Gastrocnemius medialis (tissue), 4 donors: ENCODE results near the gene YPEL2.
"Not testable (repeated sequence)": the region's sequence is repeated elsewhere in the genome, so short reads cannot be mapped to it uniquely, and the experiment has no call there.

ENCODE experiments used
- POLR2A ChIP-seq, 2 donors: fragments of 450-650 bp; IDR thresholded peaks; one replicate each; pipeline ENCODE4 v1.6.1; 2017; ENCODE audit warnings: antibody characterized with exemption in 2 of 2, mild to moderate bottlenecking in 2 of 2, moderate library complexity in 2 of 2
- TF ChIP-seq, protein P1 (sequence below), 5 experiments: fragments of 450-650 bp in 3 of 5; fragments of 200-600 bp in 2 of 5; sonication (generic) in 2 of 5; IDR thresholded peaks in 4 of 5; conservative IDR thresholded peaks in 1 of 5; 1 replicate in 4 of 5; 2 replicates in 1 of 5; pipeline ENCODE4 v1.5.1; 2016 to 2019; ENCODE audit warnings: antibody characterized with exemption in 5 of 5, mild to moderate bottlenecking in 3 of 5, moderate library complexity in 3 of 5

DNA sequence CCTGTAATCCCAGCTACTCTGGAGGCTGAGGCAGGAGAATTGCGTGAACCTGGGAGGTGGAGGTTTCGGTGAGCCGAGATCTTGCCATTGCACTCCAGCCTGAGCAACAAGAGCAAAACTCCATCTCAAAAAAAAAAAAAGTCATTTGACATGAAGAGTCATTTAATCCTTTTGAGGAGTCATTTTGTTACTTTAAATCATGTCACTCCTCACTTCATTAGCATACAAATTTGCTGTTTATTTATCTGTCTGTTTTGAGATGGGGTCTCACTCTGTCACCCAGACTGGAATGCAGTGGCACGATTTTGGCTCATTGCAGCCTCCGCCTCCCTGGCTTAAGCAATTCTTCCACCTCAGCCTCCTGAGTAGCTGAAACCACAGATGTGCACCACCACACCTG is 81.0 kb downstream of the YPEL2 start:
- TF ChIP-seq, protein P1, sequence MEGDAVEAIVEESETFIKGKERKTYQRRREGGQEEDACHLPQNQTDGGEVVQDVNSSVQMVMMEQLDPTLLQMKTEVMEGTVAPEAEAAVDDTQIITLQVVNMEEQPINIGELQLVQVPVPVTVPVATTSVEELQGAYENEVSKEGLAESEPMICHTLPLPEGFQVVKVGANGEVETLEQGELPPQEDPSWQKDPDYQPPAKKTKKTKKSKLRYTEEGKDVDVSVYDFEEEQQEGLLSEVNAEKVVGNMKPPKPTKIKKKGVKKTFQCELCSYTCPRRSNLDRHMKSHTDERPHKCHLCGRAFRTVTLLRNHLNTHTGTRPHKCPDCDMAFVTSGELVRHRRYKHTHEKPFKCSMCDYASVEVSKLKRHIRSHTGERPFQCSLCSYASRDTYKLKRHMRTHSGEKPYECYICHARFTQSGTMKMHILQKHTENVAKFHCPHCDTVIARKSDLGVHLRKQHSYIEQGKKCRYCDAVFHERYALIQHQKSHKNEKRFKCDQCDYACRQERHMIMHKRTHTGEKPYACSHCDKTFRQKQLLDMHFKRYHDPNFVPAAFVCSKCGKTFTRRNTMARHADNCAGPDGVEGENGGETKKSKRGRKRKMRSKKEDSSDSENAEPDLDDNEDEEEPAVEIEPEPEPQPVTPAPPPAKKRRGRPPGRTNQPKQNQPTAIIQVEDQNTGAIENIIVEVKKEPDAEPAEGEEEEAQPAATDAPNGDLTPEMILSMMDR (IDR thresholded peaks at IDR 0.05 in 4 of 5, conservative IDR thresholded peaks at IDR 0.05 in 1 of 5) = not testable (repeated sequence)
- not testable (repeated sequence) for TF ChIP-seq POLR2A (IDR thresholded peaks at IDR 0.05)
